WTC11 (cell line): ENCODE measurements around the gene UNC5A.

Experiments used
- CTCF ChIP-seq: fragments of 200-600 bp; IDR thresholded peaks from 2 replicates; pipeline ENCODE4 v1.8.0; 2022; ENCODE audit warnings: antibody characterized with exemption
- FOXJ3 ChIP-seq: sonication (generic); formaldehyde crosslinking; IDR thresholded peaks from 2 replicates; pipeline ENCODE4 v1.9.0; 2021; ENCODE audit warnings: missing genetic modification reagents, mild to moderate bottlenecking, borderline replicate concordance
- FOXP4 ChIP-seq: sonication (generic); formaldehyde crosslinking; IDR thresholded peaks from 2 replicates; pipeline ENCODE4 v1.8.0; 2022; ENCODE audit warnings: mild to moderate bottlenecking, missing genetic modification reagents
- GABPB1 ChIP-seq: sonication (generic); formaldehyde crosslinking; IDR thresholded peaks from 2 replicates; pipeline ENCODE4 v1.8.1; 2023; ENCODE audit warnings: mild to moderate bottlenecking, missing genetic modification reagents
- JAZF1 ChIP-seq: fragments of 250-450 bp; sonication (Bioruptor Pico); IDR thresholded peaks from 2 replicates; pipeline ENCODE4 v1.9.0; 2021; ENCODE audit warnings: moderate library complexity, mild to moderate bottlenecking, inconsistent platforms
- NFE2L1 ChIP-seq: sonication (generic); formaldehyde crosslinking; IDR thresholded peaks from 2 replicates; pipeline ENCODE4 v1.8.1; 2023; ENCODE audit warnings: missing genetic modification reagents
- NR3C1 ChIP-seq: sonication (generic); formaldehyde crosslinking; conservative IDR thresholded peaks from 2 replicates; pipeline ENCODE4 v1.8.1; 2023; ENCODE audit warnings: low read depth, mild to moderate bottlenecking, missing genetic modification reagents
- PRRX2 ChIP-seq: fragments of 250-450 bp; sonication (Bioruptor Pico); IDR thresholded peaks from 2 replicates; pipeline ENCODE4 v1.8.0; 2021; ENCODE audit warnings: mild to moderate bottlenecking
- RORB ChIP-seq: fragments of 250-450 bp; sonication (Bioruptor Pico); IDR thresholded peaks from 2 replicates; pipeline ENCODE4 v1.9.0; 2021; ENCODE audit warnings: mild to moderate bottlenecking
- SMAD3 ChIP-seq: sonication (generic); formaldehyde crosslinking; IDR thresholded peaks from 2 replicates; pipeline ENCODE4 v1.8.0; 2022; ENCODE audit warnings: missing genetic modification reagents, mild to moderate bottlenecking, borderline replicate concordance
- ZNF232 ChIP-seq: sonication (generic); formaldehyde crosslinking; IDR thresholded peaks from 2 replicates; pipeline ENCODE4 v1.8.0; 2022; ENCODE audit warnings: mild to moderate bottlenecking, missing genetic modification reagents
- ZSCAN18 ChIP-seq: fragments of 250-450 bp; sonication (Bioruptor Pico); IDR thresholded peaks from 2 replicates; pipeline ENCODE4 v2.1.2; 2022; ENCODE audit warnings: mild to moderate bottlenecking, moderate library complexity

- TF ChIP-seq RORB (CRISPR knock-in tag) (no peak), PRRX2 (CRISPR knock-in tag) (no peak), ZNF232 (no peak), SMAD3 (CRISPR knock-in tag) (no peak), FOXJ3 (no peak), JAZF1 (no peak), CTCF (no peak), NFE2L1 (CRISPR knock-in tag) (no peak), FOXP4 (CRISPR knock-in tag) (no peak), ZSCAN18 (CRISPR knock-in tag) (no peak), NR3C1 (no peak), GABPB1 (CRISPR knock-in tag) (no peak)
Measured at GRCh38 chr5:176785184-176786145, 24.9 kb upstream of the UNC5A start.
